RWPE2 (cell line): ENCODE measurements around the gene LHFPL3.

Experiments
- ATAC-seq: fragments of 200-7000 bp; cut with Tn5 transposase; 3 replicates; pipeline ENCODE4 v1.9.1; 2021; ENCODE audit warnings: low read depth
- DNase-seq: peaks from one replicate; pipeline ENCODE4 v3.0.0-alpha.2; 2020; ENCODE audit warnings: low spot score
- H3K27ac ChIP-seq: fragments of 450-650 bp; 2 replicates; pipeline ENCODE4 v1.5.1; 2017; ENCODE audit warnings: mild to moderate bottlenecking; ENCODE audit not compliant: poor library complexity, severe bottlenecking
- H3K27me3 ChIP-seq: fragments of 250-450 bp; sonication (Bioruptor Pico); 2 replicates; pipeline ENCODE4 v1.5.1; 2021; ENCODE audit warnings: mild to moderate bottlenecking, moderate library complexity; ENCODE audit not compliant: insufficient read depth, poor library complexity, severe bottlenecking
- H3K36me3 ChIP-seq: fragments of 250-450 bp; sonication (Bioruptor Pico); 2 replicates; pipeline ENCODE4 v1.5.1; 2020; ENCODE audit warnings: low read depth, mild to moderate bottlenecking, moderate library complexity
- H3K4me1 ChIP-seq: fragments of 250-450 bp; sonication (Bioruptor Pico); 2 replicates; pipeline ENCODE4 v1.5.1; 2021; ENCODE audit warnings: mild to moderate bottlenecking, moderate library complexity; ENCODE audit not compliant: insufficient read depth, poor library complexity, severe bottlenecking
- H3K4me3 ChIP-seq: fragments of 250-450 bp; sonication (Bioruptor Pico); 2 replicates; pipeline ENCODE4 v1.5.1; 2021; ENCODE audit warnings: mild to moderate bottlenecking, moderate library complexity; ENCODE audit not compliant: severe bottlenecking
- H3K9me3 ChIP-seq: fragments of 250-450 bp; sonication (Bioruptor Pico); 2 replicates; pipeline ENCODE4 v1.5.1; 2021; ENCODE audit warnings: mild to moderate bottlenecking, moderate library complexity; ENCODE audit not compliant: severe bottlenecking
- CTCF ChIP-seq: fragments of 450-650 bp; IDR thresholded peaks from one replicate; pipeline ENCODE4 v1.5.1; 2017; ENCODE audit warnings: mild to moderate bottlenecking, moderate library complexity; ENCODE audit not compliant: poor library complexity, severe bottlenecking

LHFPL3 gene

GRCh38 chr7:104499975-104500374 lies 171.6 kb downstream of the LHFPL3 start:
- H3K4me1 ChIP-seq: no peaks in the 10 kb centered on the region

GRCh38 chr7:104509874-104510273 lies 181.5 kb downstream of the LHFPL3 start:
- Histone ChIP-seq H3K27ac (no peak overlapping the region), H3K4me3 (no peak overlapping the region), H3K4me1 (no peaks in the 10 kb centered on the region), H3K36me3 (no peaks in the 10 kb centered on the region), H3K27me3 (no peaks in the 10 kb centered on the region), H3K9me3 (no peaks in the 10 kb centered on the region)
- DNase-seq (no peak), ATAC-seq (no peak)
- TF ChIP-seq CTCF: no peak

More at GRCh38 chr7:104499975-104500374, 171.6 kb downstream of the LHFPL3 start:
- no peak for DNase-seq
- no peaks in the 10 kb centered on the region for H3K9me3 ChIP-seq
- TF ChIP-seq CTCF: no peak
- H3K4me3 ChIP-seq: no peak overlapping the region
- no peaks in the 10 kb centered on the region for H3K27me3 ChIP-seq
- no peaks in the 10 kb centered on the region for H3K36me3 ChIP-seq
- ATAC-seq: no peak
- H3K27ac ChIP-seq: no peak overlapping the region

GRCh38 chr7:104524853-104525252 lies 196.4 kb downstream of the LHFPL3 start:
- Histone ChIP-seq H3K9me3 (no peaks in the 10 kb centered on the region), H3K27ac (no peak overlapping the region), H3K4me1 (no peaks in the 10 kb centered on the region), H3K4me3 (no peak overlapping the region), H3K27me3 (no peaks in the 10 kb centered on the region), H3K36me3 (no peaks in the 10 kb centered on the region)
- no peak for TF ChIP-seq CTCF
- DNase-seq (no peak), ATAC-seq (no peak)

DNA sequence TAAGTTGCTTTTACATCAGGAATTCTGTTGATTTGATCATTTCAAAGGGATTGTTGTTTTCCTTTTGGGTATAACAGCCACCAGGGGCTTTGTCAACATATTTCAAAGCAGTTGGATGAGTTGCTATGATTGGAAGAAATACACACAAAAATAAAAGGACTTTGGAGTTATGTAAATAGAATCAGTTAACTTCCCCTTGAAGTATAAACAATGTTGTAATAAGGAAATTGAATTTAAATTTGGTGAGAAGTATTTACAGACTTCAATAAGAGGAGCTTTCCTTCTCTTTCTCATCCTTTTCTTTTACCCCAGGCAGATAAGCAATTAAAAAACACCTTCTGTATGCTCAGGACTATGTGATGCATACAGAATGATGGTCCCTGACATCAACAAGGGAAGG lies 199.7 kb downstream of the LHFPL3 start:
- DNase-seq: no peak
- Histone ChIP-seq H3K9me3 (no peaks in the 10 kb centered on the region), H3K36me3 (no peaks in the 10 kb centered on the region), H3K4me1 (no peaks in the 10 kb centered on the region), H3K4me3 (no peak overlapping the region), H3K27me3 (no peaks in the 10 kb centered on the region), H3K27ac (no peak overlapping the region)
- no peak for ATAC-seq
- no peak for TF ChIP-seq CTCF

GRCh38 chr7:104529567-104529966 lies 201.2 kb downstream of the LHFPL3 start:
- H3K4me1 ChIP-seq: no peaks in the 10 kb centered on the region
- H3K36me3 ChIP-seq: no peaks in the 10 kb centered on the region
- no peaks in the 10 kb centered on the region for H3K27me3 ChIP-seq
- H3K27ac ChIP-seq: no peak overlapping the region
- DNase-seq (no peak), ATAC-seq (0 out of 3 replicates have a peak, but pooled peaks have one; percentile 45)
- no peak for TF ChIP-seq CTCF
- no peak overlapping the region for H3K4me3 ChIP-seq
- no peaks in the 10 kb centered on the region for H3K9me3 ChIP-seq
